ENCODE measurements around the gene GLRX5.

Gene GLRX5

GRCh38 chr14:95548328-95548929, 13.6 kb downstream of the GLRX5 start:
- CTCF ChIA-PET = interaction anchor here (0.8 kb wide), 1 partner anchor 21 kb away, joined by 4 read pairs; no protein-coding TSS in a partner anchor
- POLR2A ChIA-PET = no interaction called here
- DNase-seq (ENCODE audit: extremely low spot score) = no peak
- TF ChIP-seq ZNF384 (IDR thresholded peaks at IDR 0.05) (no peak), NFRKB (IDR thresholded peaks at IDR 0.05) (no peak), CTBP1 (IDR thresholded peaks at IDR 0.05; ENCODE audit: borderline replicate concordance) (no peak), SP1 (IDR thresholded peaks at IDR 0.05) (no peak)

GRCh38 chr14:95549656-95550585, 15.1 kb downstream of the GLRX5 start:
- no peak for TF ChIP-seq ARNT (IDR thresholded peaks at IDR 0.05)
- no peak for TF ChIP-seq HDGF (IDR thresholded peaks at IDR 0.05; ENCODE audit: borderline replicate concordance)
- TF ChIP-seq SUZ12 (IDR thresholded peaks at IDR 0.05) = no peak
- no peak for DNase-seq (ENCODE audit: extremely low spot score)
- POLR2A ChIA-PET = no interaction called here
- CTCF ChIA-PET = interaction anchor here (0.5 kb wide), 1 partner anchor 94 kb away, joined by 3 read pairs; no protein-coding TSS in a partner anchor

GRCh38 chr14:95551435-95551834, 16.6 kb downstream of the GLRX5 start:
- DNase-seq (ENCODE audit: extremely low spot score) = no peak
- TF ChIP-seq LEF1 (IDR thresholded peaks at IDR 0.05; ENCODE audit: borderline replicate concordance) = no peak
- TF ChIP-seq ZNF384 (IDR thresholded peaks at IDR 0.05) = no peak
- no peak for TF ChIP-seq FOXA1 (IDR thresholded peaks at IDR 0.05)
- no peak for TF ChIP-seq HDGF (IDR thresholded peaks at IDR 0.05; ENCODE audit: borderline replicate concordance)
- no peak for TF ChIP-seq FOXK2 (IDR thresholded peaks at IDR 0.05)
- CTCF ChIA-PET = no interaction called here
- POLR2A ChIA-PET = no interaction called here

- TF ChIP-seq FOXM1 (IDR thresholded peaks at IDR 0.05; ENCODE audit: borderline replicate concordance) (no peak), LEF1 (IDR thresholded peaks at IDR 0.05; ENCODE audit: borderline replicate concordance) (no peak), ELF4 (IDR thresholded peaks at IDR 0.05) (no peak), SP1 (IDR thresholded peaks at IDR 0.05) (no peak), NFRKB (IDR thresholded peaks at IDR 0.05) (no peak), SUZ12 (IDR thresholded peaks at IDR 0.05) (no peak), BHLHE40 (IDR thresholded peaks at IDR 0.05; ENCODE audit: borderline replicate concordance) (no peak)
- CTCF ChIA-PET = no interaction called here
- POLR2A ChIA-PET = no interaction called here
- no peak for DNase-seq (ENCODE audit: extremely low spot score)
These were observed 18.3 kb downstream of the GLRX5 start for GRCh38 chr14:95553141-95553540.

GRCh38 chr14:95555053-95555452, 20.2 kb downstream of the GLRX5 start:
- CTCF ChIA-PET = no interaction called here
- TF ChIP-seq NFRKB (IDR thresholded peaks at IDR 0.05) (no peak), ARNT (IDR thresholded peaks at IDR 0.05) (no peak), SUZ12 (IDR thresholded peaks at IDR 0.05) (no peak), CTBP1 (IDR thresholded peaks at IDR 0.05; ENCODE audit: borderline replicate concordance) (no peak), FOXM1 (IDR thresholded peaks at IDR 0.05; ENCODE audit: borderline replicate concordance) (no peak), LEF1 (IDR thresholded peaks at IDR 0.05; ENCODE audit: borderline replicate concordance) (no peak), SP1 (IDR thresholded peaks at IDR 0.05) (no peak), ZNF384 (IDR thresholded peaks at IDR 0.05) (no peak), TARDBP (IDR thresholded peaks at IDR 0.05) (no peak), L3MBTL2 (conservative IDR thresholded peaks at IDR 0.05) (no peak), ELF4 (IDR thresholded peaks at IDR 0.05) (no peak), BHLHE40 (IDR thresholded peaks at IDR 0.05; ENCODE audit: borderline replicate concordance) (no peak)
- POLR2A ChIA-PET = no interaction called here
- DNase-seq (ENCODE audit: extremely low spot score) = no peak

GRCh38 chr14:95557291-95557690, 22.4 kb downstream of the GLRX5 start:
- ChIA-PET POLR2A (no interaction called here), CTCF (interaction anchor here (0.6 kb wide), 1 partner anchor 307 kb away, joined by 3 read pairs; no protein-coding TSS in a partner anchor)
- DNase-seq (ENCODE audit: extremely low spot score) = no peak
- no peak for TF ChIP-seq ZNF384 (IDR thresholded peaks at IDR 0.05)
- no peak for TF ChIP-seq CTBP1 (IDR thresholded peaks at IDR 0.05; ENCODE audit: borderline replicate concordance)
- no peak for TF ChIP-seq SUZ12 (IDR thresholded peaks at IDR 0.05)
- TF ChIP-seq ARNT (IDR thresholded peaks at IDR 0.05) = no peak
- no peak for TF ChIP-seq SP1 (IDR thresholded peaks at IDR 0.05)
- TF ChIP-seq TARDBP (IDR thresholded peaks at IDR 0.05) = no peak
- TF ChIP-seq FOXK2 (IDR thresholded peaks at IDR 0.05) = no peak
- no peak for TF ChIP-seq L3MBTL2 (conservative IDR thresholded peaks at IDR 0.05)
- no peak for TF ChIP-seq PKNOX1 (IDR thresholded peaks at IDR 0.05)
- TF ChIP-seq FOXM1 (IDR thresholded peaks at IDR 0.05; ENCODE audit: borderline replicate concordance) = no peak
- TF ChIP-seq ELF4 (IDR thresholded peaks at IDR 0.05) = no peak
- no peak for TF ChIP-seq NFRKB (IDR thresholded peaks at IDR 0.05)
- TF ChIP-seq BHLHE40 (IDR thresholded peaks at IDR 0.05; ENCODE audit: borderline replicate concordance) = no peak
- no peak for TF ChIP-seq FOXA1 (IDR thresholded peaks at IDR 0.05)
- TF ChIP-seq LEF1 (IDR thresholded peaks at IDR 0.05; ENCODE audit: borderline replicate concordance) = no peak

GRCh38 chr14:95557832-95558231, 23.0 kb downstream of the GLRX5 start:
- TF ChIP-seq FOXK2 (IDR thresholded peaks at IDR 0.05) (no peak), CTBP1 (IDR thresholded peaks at IDR 0.05; ENCODE audit: borderline replicate concordance) (no peak), HDGF (IDR thresholded peaks at IDR 0.05; ENCODE audit: borderline replicate concordance) (no peak), SP1 (IDR thresholded peaks at IDR 0.05) (no peak), ELF4 (IDR thresholded peaks at IDR 0.05) (no peak), PKNOX1 (IDR thresholded peaks at IDR 0.05) (no peak), ZNF384 (IDR thresholded peaks at IDR 0.05) (no peak), NFRKB (IDR thresholded peaks at IDR 0.05) (no peak), FOXM1 (IDR thresholded peaks at IDR 0.05; ENCODE audit: borderline replicate concordance) (no peak), TARDBP (IDR thresholded peaks at IDR 0.05) (no peak), BHLHE40 (IDR thresholded peaks at IDR 0.05; ENCODE audit: borderline replicate concordance) (no peak), SUZ12 (IDR thresholded peaks at IDR 0.05) (no peak), LEF1 (IDR thresholded peaks at IDR 0.05; ENCODE audit: borderline replicate concordance) (no peak), FOXA1 (IDR thresholded peaks at IDR 0.05) (no peak), L3MBTL2 (conservative IDR thresholded peaks at IDR 0.05) (no peak), ARNT (IDR thresholded peaks at IDR 0.05) (no peak)
- ChIA-PET POLR2A (no interaction called here), CTCF (interaction anchor here (0.6 kb wide), 1 partner anchor 306 kb away, joined by 3 read pairs; no protein-coding TSS in a partner anchor)
- no peak for DNase-seq (ENCODE audit: extremely low spot score)
